HepG2 (cell line): Measurements from ENCODE around the gene SHISA5. TPM values are rescaled to one million over a fixed set of nuclear protein-coding genes. Genes with fewer than 3 reads are reported as not detected.

ENCODE experiments used
- ARNT ChIP-seq: fragments of 450-650 bp; IDR thresholded peaks from 2 replicates; pipeline ENCODE4 v1.6.1; 2017
- BORCS8-MEF2B ChIP-seq: sonication (generic); formaldehyde crosslinking; IDR thresholded peaks from 2 replicates; pipeline ENCODE4 v1.8.0; 2022; ENCODE audit warnings: mild to moderate bottlenecking, missing genetic modification reagents
- E2F1 ChIP-seq: sonication (generic); formaldehyde crosslinking; IDR thresholded peaks from 2 replicates; pipeline ENCODE4 v1.5.0; 2020; ENCODE audit warnings: missing genetic modification reagents
- FOXA1 ChIP-seq, 2 experiments: fragments of 450-650 bp in 1 of 2; sonication (generic) in 1 of 2; formaldehyde crosslinking in 1 of 2; IDR thresholded peaks; 2 replicates each; pipeline versions ENCODE4 v1.4.0 to v1.6.1; 2016 to 2020; ENCODE audit warnings: missing genetic modification reagents in 1 of 2
- HNRNPH1 ChIP-seq: fragments of 200-400 bp; formaldehyde crosslinking; optimal IDR thresholded peaks from 2 replicates; pipeline ENCODE3; 2017; ENCODE audit warnings: mild to moderate bottlenecking, low read depth, low read length
- HOXA9 ChIP-seq: sonication (generic); formaldehyde crosslinking; IDR thresholded peaks from 2 replicates; pipeline ENCODE4 v1.8.1; 2022; ENCODE audit warnings: missing genetic modification reagents, mild to moderate bottlenecking, moderate library complexity, borderline replicate concordance
- KDM5B ChIP-seq: sonication (generic); formaldehyde crosslinking; IDR thresholded peaks from 2 replicates; pipeline ENCODE4 v1.4.0; 2020; ENCODE audit warnings: missing genetic modification reagents, mild to moderate bottlenecking, borderline replicate concordance
- KLF6 ChIP-seq: IDR thresholded peaks from 2 replicates; pipeline ENCODE4 v1.8.0; 2016; ENCODE audit warnings: missing biosample characterization, missing genetic modification reagents
- MED13 ChIP-seq: sonication (generic); formaldehyde crosslinking; IDR thresholded peaks from 2 replicates; pipeline ENCODE4 v1.5.0; 2020; ENCODE audit warnings: missing genetic modification reagents
- MXD1 ChIP-seq: sonication (generic); formaldehyde crosslinking; IDR thresholded peaks from 2 replicates; pipeline ENCODE4 v1.4.0; 2020; ENCODE audit warnings: mild to moderate bottlenecking, missing genetic modification reagents
- NFYC ChIP-seq: IDR thresholded peaks from 2 replicates; pipeline ENCODE4 v1.6.1; 2016; ENCODE audit warnings: missing genetic modification reagents, missing compliant biosample characterization
- PHF8 ChIP-seq: sonication (generic); formaldehyde crosslinking; IDR thresholded peaks from 2 replicates; pipeline ENCODE4 v1.5.0; 2020; ENCODE audit warnings: missing genetic modification reagents
- PRDM10 ChIP-seq: sonication (generic); formaldehyde crosslinking; IDR thresholded peaks from 2 replicates; pipeline ENCODE4 v1.4.0; 2020; ENCODE audit warnings: low read depth, missing genetic modification reagents
- PRMT3 ChIP-seq: sonication (generic); formaldehyde crosslinking; IDR thresholded peaks from 2 replicates; pipeline ENCODE4 v1.8.1; 2022; ENCODE audit warnings: low read depth, mild to moderate bottlenecking, moderate library complexity, missing genetic modification reagents, borderline replicate concordance
- RXRA ChIP-seq: sonication (generic); formaldehyde crosslinking; IDR thresholded peaks from 2 replicates; pipeline ENCODE4 v1.5.1; 2020; ENCODE audit warnings: missing genetic modification reagents
- SNAI1 ChIP-seq: sonication (generic); formaldehyde crosslinking; IDR thresholded peaks from 2 replicates; pipeline ENCODE4 v1.5.0; 2020; ENCODE audit warnings: mild to moderate bottlenecking, missing genetic modification reagents, borderline replicate concordance
- ZBTB21 ChIP-seq: sonication (generic); formaldehyde crosslinking; IDR thresholded peaks from 2 replicates; pipeline ENCODE4 v1.4.0; 2020; ENCODE audit warnings: missing genetic modification reagents
- ZBTB25 ChIP-seq: IDR thresholded peaks from 2 replicates; pipeline ENCODE4 v1.6.1; 2018; ENCODE audit warnings: missing genetic modification reagents
- ZBTB7B ChIP-seq: sonication (generic); formaldehyde crosslinking; IDR thresholded peaks from 2 replicates; pipeline ENCODE4 v1.4.0; 2020; ENCODE audit warnings: missing genetic modification reagents
- ZC3H13 ChIP-seq: sonication (generic); formaldehyde crosslinking; IDR thresholded peaks from 2 replicates; pipeline ENCODE4 v1.8.1; 2023; ENCODE audit warnings: mild to moderate bottlenecking, missing genetic modification reagents, moderate library complexity
- ZNF350 ChIP-seq: sonication (generic); formaldehyde crosslinking; IDR thresholded peaks from 2 replicates; pipeline ENCODE4 v1.4.0; 2020; ENCODE audit warnings: mild to moderate bottlenecking, low read depth, missing genetic modification reagents, borderline replicate concordance
- ZNF432 ChIP-seq: sonication (generic); formaldehyde crosslinking; IDR thresholded peaks from 2 replicates; pipeline ENCODE4 v1.5.0; 2020; ENCODE audit warnings: missing genetic modification reagents, mild to moderate bottlenecking, borderline replicate concordance
- ZNF644 ChIP-seq: IDR thresholded peaks from 2 replicates; pipeline ENCODE4 v1.6.1; 2016; ENCODE audit warnings: low read depth
- ZNF709 ChIP-seq: sonication (generic); formaldehyde crosslinking; IDR thresholded peaks from 2 replicates; pipeline ENCODE4 v1.5.0; 2020; ENCODE audit warnings: mild to moderate bottlenecking, missing genetic modification reagents
- ZNF75D ChIP-seq: sonication (generic); formaldehyde crosslinking; IDR thresholded peaks from 2 replicates; pipeline ENCODE4 v1.8.1; 2023; ENCODE audit warnings: missing genetic modification reagents, mild to moderate bottlenecking, borderline replicate concordance
- polyA plus RNA-seq, 8 experiments: library from polyadenylated mRNA; depleted of rRNA in 3 of 8; stranded (reverse) in 7 of 8; unstranded in 1 of 8; fragments of >200 nt; fragmentation: Illumina TruSeq in 4 of 8; extraction: Trizol in 4 of 8; gene quantifications; 2 replicates each; pipeline versions ENCODE4 v1.2.1 to v1.2.3, GENCODE V29; 2011 to 2016; ENCODE audit warnings: low read depth in 4 of 8, missing spikeins in 1 of 8, mixed read lengths in 1 of 8; ENCODE audit not compliant: insufficient read depth in 1 of 8
- total RNA-seq, 5 experiments: library from RNA; depleted of rRNA; stranded (reverse); fragments of >200 nt; fragmentation: Illumina TruSeq; extraction: Trizol; gene quantifications; 2 replicates each; pipeline ENCODE4 v1.2.3, GENCODE V29; 2016; ENCODE audit warnings: low read depth in 1 of 5

The SHISA5 gene
- total and polyA plus RNA-seq, 2 of the 13 experiments (the other 11 are each of a cell fraction or from before 2014, with no cell fraction given), result 75.8 to 91.4 TPM

GRCh38 chr3:48428572-48429316 lies 75.2 kb downstream of the SHISA5 start (continued):
- TF ChIP-seq ZBTB7B (peak; percentile 43; the same call in 1 of the 2 replicates), ZBTB21 (no peak), PRDM10 (CRISPR knock-in tag) (no peak; the same call in 1 of the 2 replicates), KDM5B (CRISPR knock-in tag) (no peak), RXRA (peak; percentile 84), MED13 (CRISPR knock-in tag) (0 out of 2 replicates have a peak, but pooled peaks have one; percentile 31), SNAI1 (CRISPR knock-in tag) (no peak), ZNF709 (CRISPR knock-in tag) (0 out of 2 replicates have a peak, but pooled peaks have one; percentile 40), KLF6 (CRISPR knock-in tag) (no peak), MXD1 (CRISPR knock-in tag) (no peak), PRMT3 (CRISPR knock-in tag) (no peak), ZNF644 (CRISPR knock-in tag) (no peak), FOXA1 (IDR thresholded peaks at IDR 0.05) (no peak), FOXA1 (CRISPR knock-in tag; IDR thresholded peaks at IDR 0.05) (no peak), ZNF350 (CRISPR knock-in tag) (no peak; the same call in 1 of the 2 replicates), ZNF432 (CRISPR knock-in tag) (no peak), NFYC (no peak), HNRNPH1 (peak; percentile 12), ZNF75D (no peak), HOXA9 (0 out of 2 replicates have a peak, but pooled peaks have one; percentile 50), E2F1 (CRISPR knock-in tag) (0 out of 2 replicates have a peak, but pooled peaks have one; percentile 32), BORCS8-MEF2B (CRISPR knock-in tag) (peak; percentile 38; the same call in 1 of the 2 replicates), ZBTB25 (CRISPR knock-in tag) (no peak), PHF8 (peak; percentile 12), ARNT (no peak), ZC3H13 (CRISPR knock-in tag) (no peak; the same call in 1 of the 2 replicates)
